ENCODE data around the gene CAPS.
"Not testable (repeated sequence)": the region's sequence is repeated elsewhere in the genome, so short reads cannot be mapped to it uniquely, and the experiment has no call there.

Gene CAPS

DNA sequence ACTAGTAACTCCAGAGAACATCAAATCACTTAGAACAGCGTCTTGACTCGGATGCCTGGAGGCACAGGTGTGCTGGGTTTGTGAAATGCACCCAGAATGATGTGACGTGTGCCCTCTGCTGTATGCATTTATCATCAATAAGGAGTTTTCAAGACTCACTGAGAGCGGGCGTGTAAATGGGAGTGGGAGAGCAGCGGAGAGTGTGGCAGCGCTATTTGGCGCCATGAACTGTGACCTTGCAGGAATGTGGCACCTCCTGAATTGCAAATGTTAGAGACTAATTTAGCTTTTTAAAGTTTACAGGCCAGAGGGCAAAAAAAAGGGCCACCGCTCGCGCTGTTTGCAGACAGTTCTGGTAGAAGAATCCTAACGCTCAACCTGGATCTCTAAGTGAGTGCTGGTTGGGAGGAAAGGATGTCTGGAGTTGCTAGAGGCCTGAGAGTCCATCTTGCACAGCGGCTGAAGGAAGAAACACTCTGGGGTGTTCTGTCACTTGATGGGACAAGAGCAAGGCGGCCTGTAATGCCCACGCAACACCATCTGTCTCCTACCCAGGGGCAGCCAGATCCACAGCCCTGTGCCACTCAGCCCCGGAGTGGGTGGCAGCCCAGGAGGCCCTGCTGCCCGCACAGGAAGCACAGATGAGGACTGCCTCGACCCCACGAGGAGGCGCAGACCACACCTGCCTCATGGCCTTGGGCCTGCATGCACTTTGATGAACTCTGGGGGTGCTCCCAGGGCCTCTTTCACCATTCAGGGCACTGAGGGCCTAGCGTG, 44.2 kb downstream of the CAPS start:
- DNase-seq: no peak

DNA sequence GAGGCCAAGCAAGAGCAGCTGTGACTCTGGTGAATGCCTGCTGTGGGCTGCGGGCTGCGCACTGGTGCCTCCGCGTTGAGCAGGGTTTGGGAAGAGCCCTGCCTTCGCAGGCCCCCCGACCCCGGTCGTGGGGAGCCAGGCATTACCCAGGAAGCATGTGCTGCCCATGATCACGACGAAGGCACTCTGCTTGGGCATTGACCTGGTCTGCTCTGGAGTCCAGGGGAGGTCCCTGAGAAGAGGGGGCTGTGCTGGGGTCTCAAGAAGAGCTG, 44.7 kb downstream of the CAPS start:
- DNase-seq: no peak

DNA sequence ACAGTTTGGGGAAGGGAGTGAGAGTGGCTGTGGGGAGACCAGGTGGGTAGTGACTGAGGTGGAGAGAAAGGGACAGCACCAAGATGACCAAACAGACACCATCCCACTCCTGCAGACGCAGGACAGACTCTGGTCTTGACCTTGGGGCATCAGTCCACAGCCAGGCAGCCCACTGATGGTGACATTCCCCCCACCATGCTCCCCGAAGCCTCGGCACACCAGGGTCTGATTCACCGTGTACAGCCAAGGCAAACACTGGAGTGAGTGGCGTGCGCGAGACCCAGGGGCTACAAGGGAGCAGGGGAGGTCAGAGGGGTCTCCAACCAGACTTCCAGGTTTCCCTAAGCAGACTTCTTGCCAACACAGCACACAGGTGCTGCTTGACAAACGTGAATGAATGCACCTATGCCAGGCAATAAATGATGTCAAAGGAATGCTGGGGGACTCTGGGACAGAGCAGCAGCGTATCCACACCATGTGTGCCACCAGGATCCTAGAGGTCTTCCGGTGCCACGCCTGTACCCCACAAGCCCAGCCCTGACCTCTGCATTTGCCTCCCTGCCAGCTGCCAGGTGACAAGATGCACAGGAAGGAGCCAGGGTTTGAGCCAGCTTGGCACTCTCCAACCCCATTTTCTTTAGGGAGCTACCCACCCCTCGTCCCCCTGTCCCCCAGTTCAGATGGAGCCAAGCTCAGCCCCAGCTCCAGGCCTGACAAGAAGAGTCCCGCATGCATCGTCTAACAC, 45.4 kb downstream of the CAPS start:
- DNase-seq: no peak

DNA sequence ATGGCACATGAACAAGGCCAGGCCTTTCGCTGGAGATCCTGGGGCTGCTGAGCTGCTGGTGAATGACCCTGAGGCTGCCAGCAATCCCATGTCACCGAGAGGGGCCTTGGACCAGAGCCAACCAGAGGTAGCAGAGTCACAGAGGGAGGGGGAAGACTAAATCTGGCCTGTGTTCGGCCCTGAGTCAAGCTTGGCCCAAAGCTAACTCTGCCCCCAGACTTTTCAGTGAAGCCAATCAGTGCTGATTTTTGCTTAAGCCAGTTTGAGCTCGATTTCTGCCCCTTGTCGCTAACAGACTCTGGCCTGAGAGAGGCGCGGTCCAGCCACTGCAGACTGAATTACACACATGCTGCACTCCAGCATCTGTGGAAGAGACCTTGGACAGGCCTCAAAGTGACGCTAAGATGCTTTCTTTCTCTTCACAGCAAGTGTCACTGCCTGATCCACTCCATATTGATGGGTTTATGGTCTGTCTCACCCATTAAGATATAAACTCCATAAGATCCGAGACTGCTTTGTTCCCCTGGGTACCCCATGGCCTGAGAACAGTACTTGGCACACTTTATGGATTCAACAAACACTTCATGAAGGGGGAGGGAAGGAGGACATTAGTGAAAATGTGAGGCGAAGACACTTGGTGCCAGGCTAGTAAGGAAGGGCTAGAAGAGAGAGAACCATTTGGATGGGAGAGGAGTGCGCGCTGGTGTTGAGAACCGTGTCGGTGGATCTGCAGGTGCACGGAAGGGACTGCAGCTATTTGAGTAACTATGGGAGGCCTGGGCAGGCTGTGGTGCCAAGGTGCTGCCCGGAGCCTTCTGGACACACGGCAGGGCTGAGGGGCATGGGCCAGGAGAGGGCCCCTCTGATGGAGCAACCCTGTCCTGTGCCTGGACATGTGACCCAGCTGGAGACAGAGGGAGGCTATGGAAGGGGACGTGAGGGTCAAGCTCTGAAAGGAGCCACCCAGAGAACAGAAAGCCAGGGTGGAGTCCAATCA, 46.2 kb downstream of the CAPS start:
- no peak for DNase-seq

DNA sequence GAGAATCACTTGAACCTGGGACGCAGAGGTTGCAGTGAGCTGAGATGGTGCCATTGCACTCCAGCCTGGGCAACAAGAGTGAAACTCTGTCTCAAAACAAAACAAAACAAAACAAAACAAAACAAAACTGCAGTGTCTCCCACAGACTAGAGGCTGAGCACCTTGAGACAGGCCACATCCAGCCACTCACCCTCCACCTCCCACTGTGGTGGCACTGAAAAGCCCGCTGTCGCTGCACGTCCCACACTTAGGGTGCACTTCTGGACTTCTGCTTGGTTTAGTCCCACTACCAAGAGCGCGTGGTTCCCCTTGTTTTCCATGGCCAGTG, 47.6 kb downstream of the CAPS start:
- DNase-seq: not testable (repeated sequence)

DNA sequence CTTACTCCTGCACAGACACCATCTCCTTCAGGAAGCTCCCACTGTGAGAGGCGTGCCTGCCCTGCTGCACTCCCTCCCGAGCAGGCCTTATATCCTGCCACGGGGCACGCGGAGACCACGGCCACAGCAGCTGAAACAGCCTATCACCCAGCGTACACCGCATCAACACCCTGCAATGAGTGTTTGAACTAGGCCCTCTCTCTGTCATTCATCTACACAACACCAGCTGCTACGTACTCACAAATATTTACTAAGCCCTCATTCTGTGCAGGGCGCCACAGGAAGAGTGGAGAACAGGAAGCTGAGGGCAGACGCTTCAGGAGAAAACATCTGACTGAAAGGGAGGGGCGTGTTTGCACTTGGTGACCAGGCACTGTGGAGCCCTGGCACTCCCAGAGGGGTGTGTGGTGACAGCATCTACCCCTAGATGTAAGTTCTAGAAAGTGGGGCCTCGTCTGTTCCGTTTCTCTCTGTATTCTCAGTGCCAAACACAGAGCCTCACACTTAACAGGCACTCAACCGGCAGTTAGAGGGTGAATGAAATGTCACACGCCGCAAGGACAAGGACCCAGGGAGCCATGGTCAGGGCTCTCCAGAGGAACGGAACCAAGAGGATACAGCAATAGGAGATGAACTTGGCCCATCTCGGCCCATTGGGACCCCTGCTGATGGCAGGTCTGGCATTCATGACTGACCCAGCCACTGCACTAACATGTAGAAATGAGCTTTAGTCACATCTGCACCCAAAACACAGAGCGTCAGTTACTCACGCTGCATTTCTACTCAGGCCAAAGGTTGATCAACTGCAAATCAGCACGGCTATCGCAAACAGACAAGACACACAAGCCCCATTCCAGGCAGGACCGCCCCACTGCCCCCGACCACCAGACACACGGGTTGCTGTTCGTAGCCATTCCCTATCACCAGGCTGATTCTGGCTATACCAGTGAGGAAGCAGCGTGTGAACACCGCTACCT, 48.2 kb downstream of the CAPS start:
- DNase-seq: no peak

DNA sequence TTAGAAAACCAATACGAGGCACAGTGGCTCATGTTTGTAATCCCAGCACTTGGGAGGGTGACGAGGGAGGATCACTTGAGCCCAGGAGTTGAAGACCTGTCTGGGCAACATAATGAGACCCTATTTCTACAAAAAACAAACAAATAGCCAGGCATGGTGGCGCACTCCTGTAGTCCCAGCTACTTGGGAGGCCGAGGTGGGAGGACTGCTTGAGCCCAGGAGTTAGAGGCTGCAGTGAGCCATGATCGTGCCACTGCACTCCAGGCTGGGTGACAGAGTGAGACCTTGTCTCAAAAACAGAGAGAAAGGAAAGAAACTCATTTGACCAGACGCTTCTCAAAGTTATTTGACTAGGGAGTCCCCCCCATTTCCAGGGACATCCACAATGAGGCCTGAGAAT, 49.2 kb downstream of the CAPS start:
- DNase-seq: not testable (repeated sequence)

DNA sequence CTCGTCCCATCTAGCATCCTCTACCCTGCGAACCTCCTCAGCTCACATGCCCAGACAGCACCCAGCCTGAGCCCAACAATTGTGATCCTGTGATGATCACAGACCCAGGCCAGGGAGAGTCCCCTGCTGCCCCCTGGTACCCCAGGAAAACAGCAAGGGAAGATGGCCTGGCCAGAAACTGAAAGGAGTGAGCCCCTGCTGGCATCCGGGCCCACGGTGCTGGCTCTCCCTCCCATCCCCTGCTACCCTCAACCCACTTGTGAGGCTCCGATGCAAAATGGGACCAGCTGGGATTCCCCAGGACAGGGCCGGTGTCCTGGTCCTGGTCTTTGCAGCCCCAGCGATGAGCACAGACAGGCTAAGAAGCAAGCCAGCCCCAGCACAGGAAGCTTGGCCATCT, 49.8 kb downstream of the CAPS start:
- no peak for DNase-seq

DNA sequence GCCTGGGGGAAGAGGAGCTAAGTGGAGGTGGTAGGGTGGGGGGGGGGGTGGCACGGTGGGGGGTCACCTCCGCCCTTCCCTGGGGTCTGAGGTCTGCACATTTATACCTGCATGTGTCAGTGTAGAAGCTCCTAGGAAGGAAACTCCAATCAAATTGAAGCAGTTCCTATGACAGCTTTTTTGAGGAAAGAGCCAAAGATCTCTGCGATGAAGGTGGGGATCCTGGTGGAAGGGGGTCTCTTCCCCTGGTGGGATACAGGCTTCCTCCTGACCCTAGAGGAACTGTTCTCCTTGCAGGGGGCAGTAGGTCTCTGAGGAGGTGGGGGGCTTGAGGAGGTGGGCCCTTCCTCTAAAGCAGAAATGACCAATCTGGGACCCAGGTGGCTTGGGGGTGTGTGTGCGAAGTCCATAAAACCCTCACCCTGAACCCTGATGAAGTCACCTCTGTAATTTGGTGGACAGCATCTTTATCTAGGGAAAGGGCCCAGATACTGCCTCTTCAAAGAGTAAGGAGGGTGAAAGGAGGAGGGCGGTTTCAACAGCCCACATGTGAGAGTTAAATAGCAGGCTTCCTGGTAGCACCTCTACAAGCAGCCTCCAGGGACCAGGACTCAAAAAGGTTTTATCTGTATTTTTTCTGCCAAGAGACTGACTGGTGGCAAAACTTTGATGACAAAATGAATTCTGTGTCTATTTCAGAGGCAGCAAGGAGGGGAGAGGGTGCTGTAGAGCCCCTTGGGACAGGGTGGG, 50.9 kb downstream of the CAPS start:
- DNase-seq: no peak

Data from stimulated activated CD4-positive, alpha-beta T cell treated with anti-CD3 and anti-CD28 coated beads, Interleukin-12 subunit alpha, Interleukin-12 subunit beta, amount 100 ng/mL, for 4 hours (primary cell).